Measurements from ENCODE around the gene PGAM2.

- TF ChIP-seq REST (IDR thresholded peaks at IDR 0.05; ENCODE audit: insufficient read depth in 1 of 2, low read depth in 2 of 2, low read length in 2 of 2): no peak
- no peak for TF ChIP-seq POLR2AphosphoS5 (IDR thresholded peaks at IDR 0.05; ENCODE audit: low read depth, low read length)
These were observed 41.1 kb upstream of the PGAM2 start for GRCh38 chr7:44106311-44107065.

Measured in PFSK-1 (cell line).